WERI-Rb-1 (cell line): Measurements from ENCODE around the gene ANKRD60.
A peak's percentile ranks its signal among the peaks of the same experiment; 100 is the strongest.

Source experiments
- DNase-seq: peaks from one replicate; pipeline ENCODE4 v3.0.0-alpha.2; 2020
- H3K27ac ChIP-seq: fragments of 250-450 bp; sonication (Bioruptor Pico); 2 replicates; pipeline ENCODE4 v1.5.1; 2020; ENCODE audit warnings: mild to moderate bottlenecking, moderate library complexity
- H3K27me3 ChIP-seq: fragments of 250-450 bp; sonication (Bioruptor Pico); 2 replicates; pipeline ENCODE4 v1.5.1; 2021; ENCODE audit warnings: mild to moderate bottlenecking, low read depth, moderate library complexity; ENCODE audit not compliant: insufficient read depth, severe bottlenecking
- H3K36me3 ChIP-seq: fragments of 250-450 bp; sonication (Bioruptor Pico); 2 replicates; pipeline ENCODE4 v1.5.1; 2020; ENCODE audit warnings: mild to moderate bottlenecking, moderate library complexity
- H3K4me3 ChIP-seq: 2 replicates; pipeline ENCODE4 v1.5.1; 2011; ENCODE audit warnings: low read depth, mild to moderate bottlenecking, control low read depth, low read length
- H3K9me3 ChIP-seq: fragments of 250-450 bp; sonication (Bioruptor Pico); 2 replicates; pipeline ENCODE4 v1.5.1; 2021; ENCODE audit warnings: mild to moderate bottlenecking, moderate library complexity; ENCODE audit not compliant: severe bottlenecking
- CTCF ChIP-seq: IDR thresholded peaks from 2 replicates; pipeline ENCODE4 v1.5.1; 2011; ENCODE audit warnings: low read depth, mild to moderate bottlenecking, control low read depth, inconsistent platforms, low read length

ANKRD60 gene

GRCh38 chr20:58174708-58175280 lies 53.7 kb downstream of the ANKRD60 start:
- DNase-seq: peak; percentile 72

GRCh38 chr20:58173930-58174707 lies 54.3 kb downstream of the ANKRD60 start:
- no peak for DNase-seq
- Histone ChIP-seq H3K9me3 (no peaks in the 10 kb centered on the region), H3K36me3 (no peaks in the 10 kb centered on the region), H3K27me3 (no peaks in the 10 kb centered on the region), H3K27ac (no peak overlapping the region), H3K4me3 (no peak overlapping the region)
- TF ChIP-seq CTCF: no peak

More at GRCh38 chr20:58174708-58175280, 53.7 kb downstream of the ANKRD60 start:
- TF ChIP-seq CTCF: no peak
- Histone ChIP-seq H3K4me3 (no peak overlapping the region), H3K27ac (no peak overlapping the region), H3K27me3 (no peaks in the 10 kb centered on the region), H3K36me3 (no peaks in the 10 kb centered on the region), H3K9me3 (no peaks in the 10 kb centered on the region)

GRCh38 chr20:58173091-58173490 lies 55.4 kb downstream of the ANKRD60 start:
- no peak overlapping the region for H3K4me3 ChIP-seq
- H3K27ac ChIP-seq: no peak overlapping the region
- no peak for TF ChIP-seq CTCF
- no peaks in the 10 kb centered on the region for H3K9me3 ChIP-seq
- H3K36me3 ChIP-seq: no peaks in the 10 kb centered on the region
- DNase-seq: no peak
- H3K27me3 ChIP-seq: no peaks in the 10 kb centered on the region

- no peak for DNase-seq
- Histone ChIP-seq H3K36me3 (no peaks in the 10 kb centered on the region), H3K9me3 (no peaks in the 10 kb centered on the region), H3K27ac (no peak overlapping the region), H3K27me3 (no peaks in the 10 kb centered on the region), H3K4me3 (no peak overlapping the region)
- no peak for TF ChIP-seq CTCF
Measured at GRCh38 chr20:58171796-58172425, 56.5 kb downstream of the ANKRD60 start.

- H3K27me3 ChIP-seq: no peaks in the 10 kb centered on the region
- H3K36me3 ChIP-seq: no peaks in the 10 kb centered on the region
- no peaks in the 10 kb centered on the region for H3K9me3 ChIP-seq
- no peak for DNase-seq
- no peak overlapping the region for H3K27ac ChIP-seq
- TF ChIP-seq CTCF: no peak
- no peak overlapping the region for H3K4me3 ChIP-seq
Measured at GRCh38 chr20:58169450-58169849, 59.0 kb downstream of the ANKRD60 start.
